ENCODE data around the gene LRMDA. TPM values are rescaled to one million over a fixed set of nuclear protein-coding genes. Genes with fewer than 3 reads are reported as not detected.
"Not testable (repeated sequence)": the region's sequence is repeated elsewhere in the genome, so short reads cannot be mapped to it uniquely, and the experiment has no call there.

Gene LRMDA
- total RNA-seq, 1 donor from 2014 or later, result 5.2 TPM

DNA sequence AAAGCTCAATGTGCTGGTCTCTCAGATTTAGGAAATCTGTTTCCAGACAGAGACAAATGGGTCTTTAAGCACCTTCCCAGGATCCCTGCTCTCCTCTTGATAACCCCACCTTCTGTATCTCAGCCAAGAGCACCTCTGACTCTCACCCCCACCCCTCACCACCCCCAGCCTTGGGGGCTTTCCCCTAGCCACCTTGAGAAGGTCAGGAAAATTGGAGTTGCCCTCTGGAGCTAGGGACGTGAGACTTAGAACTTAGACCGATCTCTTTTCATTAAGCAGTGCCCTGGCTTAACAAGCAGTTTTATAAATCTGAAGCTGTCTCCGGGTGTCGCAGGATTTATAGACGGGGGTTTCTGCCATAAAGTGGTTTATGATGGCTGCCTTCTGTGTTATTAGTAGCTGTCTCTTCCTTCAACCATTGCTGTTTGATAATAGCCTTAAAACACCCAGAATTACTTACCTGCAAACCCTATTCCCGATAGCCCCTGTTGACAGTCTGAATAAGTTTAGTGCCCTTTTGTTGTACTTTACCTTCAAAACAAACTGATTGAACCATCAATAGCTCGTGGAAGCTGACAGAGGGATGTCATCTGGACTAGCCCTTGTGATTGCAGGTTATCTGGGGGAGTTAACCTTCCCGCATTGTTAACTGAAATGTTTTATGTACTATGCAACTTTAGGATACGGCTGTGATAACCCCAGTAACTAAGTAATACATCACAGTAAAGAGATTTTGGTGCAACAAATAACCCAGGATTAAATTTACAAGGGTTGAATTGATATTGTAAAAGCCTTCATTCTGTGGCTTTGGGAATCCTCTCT is 621.5 kb downstream of the LRMDA start:
- DNase-seq (ENCODE audit: low spot score), result no peak
- no peaks in the 10 kb centered on the region for H3K9me3 ChIP-seq (ENCODE audit: low read depth)
- H3K79me2 ChIP-seq (ENCODE audit: low read depth), result no peaks in the 10 kb centered on the region
- H3K36me3 ChIP-seq, result no peaks in the 10 kb centered on the region
- no peak overlapping the region for H3K4me2 ChIP-seq
- H3F3A ChIP-seq (ENCODE audit: low read depth), result peaks cover 18% of the 10 kb centered on the region
- Mint-ChIP-seq H3K36me3 (peaks cover 12% of the 10 kb centered on the region), H3K27ac (no peak overlapping the region), H3K27me3 (ENCODE audit: insufficient read depth, low read depth) (peaks cover 13% of the 10 kb centered on the region), H3K4me3 (no peak overlapping the region), H3K9me3 (peaks cover 25% of the 10 kb centered on the region), H3K4me1 (peaks cover 50% of the 10 kb centered on the region)
- H3K27ac ChIP-seq, result no peak overlapping the region
- no peak overlapping the region for H3K4me3 ChIP-seq
- no peaks in the 10 kb centered on the region for H3K27me3 ChIP-seq
- no peak overlapping the region for H2AFZ ChIP-seq (replicated peaks)
- H3K4me1 ChIP-seq, result peaks cover 23% of the 10 kb centered on the region
- H4K20me1 ChIP-seq (ENCODE audit: low read depth), result no peaks in the 10 kb centered on the region
- no peak overlapping the region for H3K9ac ChIP-seq
- TF ChIP-seq EZH2phosphoT487 (IDR thresholded peaks at IDR 0.05), result no peak
- TF ChIP-seq, protein P1, sequence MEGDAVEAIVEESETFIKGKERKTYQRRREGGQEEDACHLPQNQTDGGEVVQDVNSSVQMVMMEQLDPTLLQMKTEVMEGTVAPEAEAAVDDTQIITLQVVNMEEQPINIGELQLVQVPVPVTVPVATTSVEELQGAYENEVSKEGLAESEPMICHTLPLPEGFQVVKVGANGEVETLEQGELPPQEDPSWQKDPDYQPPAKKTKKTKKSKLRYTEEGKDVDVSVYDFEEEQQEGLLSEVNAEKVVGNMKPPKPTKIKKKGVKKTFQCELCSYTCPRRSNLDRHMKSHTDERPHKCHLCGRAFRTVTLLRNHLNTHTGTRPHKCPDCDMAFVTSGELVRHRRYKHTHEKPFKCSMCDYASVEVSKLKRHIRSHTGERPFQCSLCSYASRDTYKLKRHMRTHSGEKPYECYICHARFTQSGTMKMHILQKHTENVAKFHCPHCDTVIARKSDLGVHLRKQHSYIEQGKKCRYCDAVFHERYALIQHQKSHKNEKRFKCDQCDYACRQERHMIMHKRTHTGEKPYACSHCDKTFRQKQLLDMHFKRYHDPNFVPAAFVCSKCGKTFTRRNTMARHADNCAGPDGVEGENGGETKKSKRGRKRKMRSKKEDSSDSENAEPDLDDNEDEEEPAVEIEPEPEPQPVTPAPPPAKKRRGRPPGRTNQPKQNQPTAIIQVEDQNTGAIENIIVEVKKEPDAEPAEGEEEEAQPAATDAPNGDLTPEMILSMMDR (IDR thresholded peaks at IDR 0.05), result no peak
- no peak for TF ChIP-seq EZH2 (IDR thresholded peaks at IDR 0.05)

DNA sequence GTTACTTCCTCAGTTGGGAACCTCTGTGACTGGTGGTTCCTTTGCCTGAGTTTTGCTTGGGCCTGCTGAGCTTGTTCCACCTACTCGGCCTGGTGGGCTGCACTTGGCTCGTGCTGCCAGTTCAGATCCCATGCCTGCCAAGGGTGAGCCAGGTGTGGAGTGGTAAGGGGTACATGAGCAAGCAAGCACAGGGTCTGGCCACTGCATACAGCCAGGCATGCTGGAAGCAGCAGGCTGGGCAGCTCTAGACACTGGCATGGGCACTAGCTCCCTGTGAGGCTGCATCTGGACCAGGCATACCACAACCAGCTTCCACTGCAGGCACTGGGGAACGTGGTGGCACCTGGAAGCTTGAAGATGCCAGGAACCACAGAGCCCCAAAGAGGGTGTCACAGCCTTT is 624.0 kb downstream of the LRMDA start:
- H3K4me1 Mint-ChIP-seq, result peaks cover 39% of the 10 kb centered on the region
- H3K9me3 ChIP-seq (ENCODE audit: low read depth), result no peaks in the 10 kb centered on the region
- H3K9me3 Mint-ChIP-seq, result peaks cover 26% of the 10 kb centered on the region

DNA sequence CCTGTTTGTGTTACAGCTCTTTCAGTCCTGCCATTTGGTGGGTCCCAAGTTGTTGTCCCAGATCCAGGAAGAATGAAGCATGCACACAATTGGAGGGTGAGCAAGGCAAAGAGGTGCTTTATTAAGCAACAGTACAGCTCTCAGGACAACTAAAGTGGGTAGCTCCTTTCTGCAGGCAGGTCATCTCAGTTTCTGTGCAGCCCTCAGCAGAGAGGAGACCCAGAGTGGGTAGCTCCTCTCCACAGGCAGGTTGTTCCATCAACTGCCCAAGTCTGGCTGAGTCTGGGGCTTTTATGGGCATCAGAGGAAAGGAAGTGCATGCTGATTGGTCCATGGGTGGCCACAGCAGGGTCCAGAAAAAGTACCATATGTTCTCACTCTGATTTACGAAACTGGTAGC is 624.5 kb downstream of the LRMDA start:
- no peak for DNase-seq (ENCODE audit: low spot score)
- H3K27ac ChIP-seq, result no peak overlapping the region
- H3K4me1 ChIP-seq, result peaks cover 12% of the 10 kb centered on the region
- no peaks in the 10 kb centered on the region for H3K79me2 ChIP-seq (ENCODE audit: low read depth)
- no peaks in the 10 kb centered on the region for H3K36me3 ChIP-seq
- peaks cover 34% of the 10 kb centered on the region for H3K4me1 Mint-ChIP-seq
- H3K36me3 Mint-ChIP-seq, result peaks cover 12% of the 10 kb centered on the region
- H3K9me3 ChIP-seq (ENCODE audit: low read depth), result no peaks in the 10 kb centered on the region
- H3K4me2 ChIP-seq, result no peak overlapping the region
- peaks cover 7% of the 10 kb centered on the region for H3F3A ChIP-seq (ENCODE audit: low read depth)
- no peaks in the 10 kb centered on the region for H4K20me1 ChIP-seq (ENCODE audit: low read depth)
- peaks cover 11% of the 10 kb centered on the region for H3K27me3 Mint-ChIP-seq (ENCODE audit: insufficient read depth, low read depth)
- TF ChIP-seq EZH2phosphoT487 (IDR thresholded peaks at IDR 0.05), result no peak
- TF ChIP-seq, protein P1 (IDR thresholded peaks at IDR 0.05), result no peak
- TF ChIP-seq EZH2 (IDR thresholded peaks at IDR 0.05), result no peak
- no peak overlapping the region for H2AFZ ChIP-seq (replicated peaks)
- H3K27ac Mint-ChIP-seq, result no peak overlapping the region
- H3K4me3 ChIP-seq, result no peak overlapping the region
- H3K9ac ChIP-seq, result no peak overlapping the region
- H3K27me3 ChIP-seq, result no peaks in the 10 kb centered on the region
- no peak overlapping the region for H3K4me3 Mint-ChIP-seq
- H3K9me3 Mint-ChIP-seq, result peaks cover 26% of the 10 kb centered on the region

More for the DNA sequence above, 624.0 kb downstream of the LRMDA start:
- TF ChIP-seq EZH2phosphoT487 (IDR thresholded peaks at IDR 0.05), result no peak
- TF ChIP-seq, protein P1 (IDR thresholded peaks at IDR 0.05), result no peak
- no peak for TF ChIP-seq EZH2 (IDR thresholded peaks at IDR 0.05)
- Mint-ChIP-seq H3K4me3 (no peak overlapping the region), H3K27ac (no peak overlapping the region), H3K27me3 (ENCODE audit: insufficient read depth, low read depth) (peaks cover 11% of the 10 kb centered on the region), H3K36me3 (peaks cover 12% of the 10 kb centered on the region)
- Histone ChIP-seq H2AFZ (replicated peaks) (no peak overlapping the region), H3K36me3 (no peaks in the 10 kb centered on the region), H3K4me3 (no peak overlapping the region), H3K4me1 (peaks cover 17% of the 10 kb centered on the region), H3K9ac (no peak overlapping the region), H4K20me1 (ENCODE audit: low read depth) (no peaks in the 10 kb centered on the region), H3K79me2 (ENCODE audit: low read depth) (no peaks in the 10 kb centered on the region), H3F3A (ENCODE audit: low read depth) (peaks cover 12% of the 10 kb centered on the region), H3K27ac (no peak overlapping the region), H3K27me3 (no peaks in the 10 kb centered on the region), H3K4me2 (no peak overlapping the region)
- DNase-seq (ENCODE audit: low spot score), result no peak

DNA sequence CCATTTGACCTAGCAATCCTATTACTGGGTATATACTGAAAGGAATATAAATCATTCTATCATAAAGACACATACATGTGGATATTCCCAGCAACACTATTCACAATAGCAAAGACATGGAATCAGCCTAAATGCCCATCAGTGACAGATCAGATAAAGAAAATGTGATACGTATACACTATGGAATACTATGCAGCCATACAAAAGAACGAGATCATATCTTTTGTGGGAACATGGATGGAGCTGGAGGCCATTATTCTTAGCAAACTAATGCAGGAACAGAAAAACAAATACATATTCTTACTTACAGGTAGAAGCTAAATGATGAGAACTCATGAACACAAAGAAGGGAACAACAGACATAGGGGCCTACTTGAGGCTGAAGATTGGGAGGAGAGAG is 629.6 kb downstream of the LRMDA start:
- H3K4me1 ChIP-seq; H3K27me3 Mint-ChIP-seq (ENCODE audit: insufficient read depth, low read depth); DNase-seq (ENCODE audit: low spot score); H3K36me3 ChIP-seq; H3K4me3 Mint-ChIP-seq; H3K4me2 ChIP-seq; H3K9me3 ChIP-seq (ENCODE audit: low read depth); H3K27ac Mint-ChIP-seq; H3F3A ChIP-seq (ENCODE audit: low read depth); H3K4me3 ChIP-seq; H3K9ac ChIP-seq; H2AFZ ChIP-seq (replicated peaks); H3K27me3 ChIP-seq; H4K20me1 ChIP-seq (ENCODE audit: low read depth); H3K79me2 ChIP-seq (ENCODE audit: low read depth); H3K27ac ChIP-seq; H3K36me3 Mint-ChIP-seq: not testable (repeated sequence)
- Mint-ChIP-seq H3K4me1 (peaks cover 17% of the 10 kb centered on the region), H3K9me3 (peaks cover 19% of the 10 kb centered on the region)

Measured in neural progenitor cell (in vitro differentiated cells).